GM21447 (cell line): ENCODE measurements around the gene TUBB4A.

Experiments
- ATAC-seq: cut with Tn5 transposase; IDR thresholded peaks from one replicate; pipeline ENCODE4 v1.9.1; 2021; ENCODE audit not compliant: unreplicated experiment

The TUBB4A gene

GRCh38 chr19:6495947-6496346, 6.2 kb downstream of the TUBB4A start:
- no peak for ATAC-seq

- no peak for ATAC-seq
Measured at GRCh38 chr19:6494438-6495036, 7.6 kb downstream of the TUBB4A start.

GRCh38 chr19:6491802-6492592, 10.1 kb downstream of the TUBB4A start:
- ATAC-seq, result no peak

- no peak for ATAC-seq
Measured at GRCh38 chr19:6490134-6490533, 12.0 kb downstream of the TUBB4A start.

GRCh38 chr19:6489278-6490061, 12.6 kb downstream of the TUBB4A start:
- peak; percentile 57 for ATAC-seq

- no peak for ATAC-seq
Measured at GRCh38 chr19:6484831-6485230, 17.3 kb downstream of the TUBB4A start.

- ATAC-seq, result no peak
Measured at GRCh38 chr19:6484230-6484629, 17.9 kb downstream of the TUBB4A start.

- ATAC-seq, result no peak
Measured at GRCh38 chr19:6483235-6483634, 18.9 kb downstream of the TUBB4A start.

- ATAC-seq, result no peak
Measured at GRCh38 chr19:6482343-6482686, 19.8 kb downstream of the TUBB4A start.

- ATAC-seq, result no peak
Measured at GRCh38 chr19:6481541-6482342, 20.4 kb downstream of the TUBB4A start, which contains the start of gene DENND1C. Gene DENND1C, minus strand, starts transcription at chr19:6481787. Its CDS starts 92 bp downstream, at chr19:6481695.

GRCh38 chr19:6480848-6481415, 21.2 kb downstream of the TUBB4A start:
- no peak for ATAC-seq

- no peak for ATAC-seq
Measured at GRCh38 chr19:6479836-6480398, 22.2 kb downstream of the TUBB4A start.

GRCh38 chr19:6478815-6479214, 23.3 kb downstream of the TUBB4A start:
- no peak for ATAC-seq

- ATAC-seq, result no peak
Measured at GRCh38 chr19:6476896-6477431, 25.1 kb downstream of the TUBB4A start.

- ATAC-seq, result no peak
Measured at GRCh38 chr19:6476155-6476895, 25.8 kb downstream of the TUBB4A start.

GRCh38 chr19:6475321-6476108, 26.6 kb downstream of the TUBB4A start:
- ATAC-seq, result no peak

- ATAC-seq, result no peak
Measured at GRCh38 chr19:6473647-6474046, 28.5 kb downstream of the TUBB4A start.

GRCh38 chr19:6472713-6473112, 29.4 kb downstream of the TUBB4A start:
- ATAC-seq, result no peak

- ATAC-seq, result no peak
Measured at GRCh38 chr19:6471076-6471475, 31.0 kb downstream of the TUBB4A start.
